ENCODE data around the gene CYFIP1.

The CYFIP1 gene

DNA sequence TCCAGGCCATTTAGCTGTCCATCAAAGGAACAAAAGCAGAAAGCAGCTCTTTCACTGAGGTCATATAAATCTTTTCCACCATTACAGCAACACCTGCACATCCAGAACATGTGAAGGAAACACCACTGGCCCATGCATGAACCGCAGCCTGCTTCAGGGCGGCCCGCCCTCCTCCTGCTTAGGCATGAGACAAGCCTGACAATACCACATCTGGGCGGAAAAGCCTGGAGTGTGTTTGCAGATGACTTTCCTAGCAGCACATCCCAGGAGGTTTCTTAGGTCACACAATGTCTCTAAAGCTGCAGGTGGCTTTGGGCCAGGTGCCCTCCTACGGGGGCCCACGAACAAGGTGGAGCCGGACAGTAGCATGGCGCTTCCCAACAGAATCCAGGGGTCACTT is 19.6 kb downstream of the CYFIP1 start:
- Mint-ChIP-seq H3K27me3 (peaks cover 7 to 14% of the 10 kb centered on the region in 2 donors), H3K9me3 (no peaks in the 10 kb centered on the region), H3K4me1 (peaks cover 15 to 24% of the 10 kb centered on the region in 2 donors), H3K36me3 (no peaks in the 10 kb centered on the region), H3K27ac (no peak overlapping the region), H3K4me3 (no peak overlapping the region)
- DNase-seq (no peak), ATAC-seq (replicated peaks) (no peak)

DNA sequence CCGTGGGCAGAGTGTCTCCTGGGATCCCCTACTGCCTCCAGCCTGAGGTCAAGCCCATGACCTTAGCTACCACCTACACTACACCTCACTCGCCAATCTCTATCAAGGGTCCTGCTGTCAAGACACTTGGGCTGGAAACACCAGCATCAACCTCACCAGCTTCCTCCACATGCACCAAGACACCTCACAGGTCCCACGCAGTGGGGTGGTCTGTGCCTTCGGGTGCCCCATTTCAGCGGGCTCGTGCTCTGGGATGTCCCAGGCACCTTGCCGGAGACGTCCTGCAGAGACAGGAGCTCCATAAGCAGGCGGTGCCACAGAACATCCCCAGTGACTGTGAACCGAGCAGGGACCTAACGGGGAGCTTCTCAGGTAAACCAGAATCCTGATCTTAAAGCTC is 20.0 kb downstream of the CYFIP1 start:
- Mint-ChIP-seq H3K27me3 (peaks cover 7 to 14% of the 10 kb centered on the region in 2 donors), H3K4me1 (peaks cover 15 to 24% of the 10 kb centered on the region in 2 donors)

GRCh38 chr15:22959321-22960101 is 20.7 kb downstream of the CYFIP1 start:
- H3K27ac Mint-ChIP-seq, result no peak overlapping the region
- no peaks in the 10 kb centered on the region for H3K36me3 Mint-ChIP-seq
- H3K4me1 Mint-ChIP-seq, result peaks cover 15 to 24% of the 10 kb centered on the region in 2 donors
- DNase-seq (no peak), ATAC-seq (replicated peaks) (no peak)
- peaks cover 7 to 12% of the 10 kb centered on the region in 2 donors for H3K27me3 Mint-ChIP-seq
- H3K4me3 Mint-ChIP-seq, result no peak overlapping the region
- H3K9me3 Mint-ChIP-seq, result no peaks in the 10 kb centered on the region

More for the DNA sequence above, 20.0 kb downstream of the CYFIP1 start:
- Mint-ChIP-seq H3K36me3 (no peaks in the 10 kb centered on the region), H3K4me3 (no peak overlapping the region), H3K27ac (no peak overlapping the region), H3K9me3 (no peaks in the 10 kb centered on the region)
- DNase-seq (no peak), ATAC-seq (replicated peaks) (no peak)

DNA sequence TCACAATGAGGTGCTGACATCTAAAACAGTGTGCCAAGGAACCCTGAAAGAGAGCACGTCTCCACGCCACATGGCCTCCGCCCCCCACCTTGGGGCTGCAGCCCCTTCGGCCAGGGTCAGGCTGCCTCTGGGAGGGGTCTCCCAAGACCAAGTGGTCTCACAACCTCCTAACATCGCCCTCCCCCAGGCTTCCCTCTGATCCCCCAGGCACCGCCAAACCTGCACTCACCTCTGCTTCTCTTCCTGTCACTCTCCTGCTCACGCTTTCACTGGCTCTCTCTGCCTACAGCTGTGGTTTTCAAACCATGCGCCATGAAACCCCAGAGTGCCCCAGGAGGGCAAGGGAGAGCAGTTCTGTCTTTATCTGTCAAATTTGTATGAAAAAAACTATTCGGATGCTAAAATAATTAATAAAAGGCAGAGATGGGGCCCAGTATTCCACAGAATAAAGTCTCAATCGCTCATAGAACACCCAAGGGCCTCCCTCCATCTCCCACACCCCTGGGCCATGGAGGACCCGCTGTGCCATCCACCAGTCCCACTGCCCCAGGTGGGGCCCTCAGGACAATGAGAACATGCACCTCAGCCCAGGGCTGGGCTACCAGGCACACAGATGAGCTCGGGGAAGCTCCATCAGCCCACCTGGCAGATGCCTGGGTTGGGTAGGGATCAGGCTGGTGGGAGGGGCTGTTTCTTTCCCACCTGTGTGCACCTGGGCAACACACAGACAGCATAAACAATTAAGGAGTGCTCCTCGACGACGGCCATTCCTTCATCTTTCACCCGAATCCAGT is 21.5 kb downstream of the CYFIP1 start:
- Mint-ChIP-seq H3K27me3 (peaks cover 7% of the 10 kb centered on the region in 2 donors), H3K4me3 (no peak overlapping the region), H3K27ac (no peak overlapping the region), H3K9me3 (no peaks in the 10 kb centered on the region), H3K36me3 (no peaks in the 10 kb centered on the region), H3K4me1 (peaks cover 15 to 19% of the 10 kb centered on the region in 2 donors)
- DNase-seq, result no peak
- peak; percentile 57 to 78 for ATAC-seq (replicated peaks)

DNA sequence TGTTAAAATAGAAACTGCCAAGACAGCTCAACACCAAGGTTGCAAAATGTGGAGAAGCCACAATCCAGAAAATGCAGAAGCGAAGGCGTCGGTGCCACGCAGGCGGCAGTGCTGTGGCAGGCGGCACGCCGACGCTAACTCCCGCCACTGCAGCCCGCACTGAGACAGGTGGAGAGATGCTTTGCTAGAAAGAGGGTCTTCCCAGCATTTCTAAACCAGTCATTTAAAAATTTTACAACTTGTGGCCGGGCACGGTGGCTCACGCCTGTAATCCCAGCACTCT is 23.2 kb downstream of the CYFIP1 start:
- Mint-ChIP-seq H3K27me3 (peaks cover 7 to 14% of the 10 kb centered on the region in 2 donors), H3K27ac (no peak overlapping the region), H3K36me3 (no peaks in the 10 kb centered on the region), H3K4me3 (no peak overlapping the region), H3K9me3 (no peaks in the 10 kb centered on the region), H3K4me1 (peaks cover 15 to 19% of the 10 kb centered on the region in 2 donors)
- no peak for DNase-seq
- ATAC-seq (replicated peaks), result no peak

DNA sequence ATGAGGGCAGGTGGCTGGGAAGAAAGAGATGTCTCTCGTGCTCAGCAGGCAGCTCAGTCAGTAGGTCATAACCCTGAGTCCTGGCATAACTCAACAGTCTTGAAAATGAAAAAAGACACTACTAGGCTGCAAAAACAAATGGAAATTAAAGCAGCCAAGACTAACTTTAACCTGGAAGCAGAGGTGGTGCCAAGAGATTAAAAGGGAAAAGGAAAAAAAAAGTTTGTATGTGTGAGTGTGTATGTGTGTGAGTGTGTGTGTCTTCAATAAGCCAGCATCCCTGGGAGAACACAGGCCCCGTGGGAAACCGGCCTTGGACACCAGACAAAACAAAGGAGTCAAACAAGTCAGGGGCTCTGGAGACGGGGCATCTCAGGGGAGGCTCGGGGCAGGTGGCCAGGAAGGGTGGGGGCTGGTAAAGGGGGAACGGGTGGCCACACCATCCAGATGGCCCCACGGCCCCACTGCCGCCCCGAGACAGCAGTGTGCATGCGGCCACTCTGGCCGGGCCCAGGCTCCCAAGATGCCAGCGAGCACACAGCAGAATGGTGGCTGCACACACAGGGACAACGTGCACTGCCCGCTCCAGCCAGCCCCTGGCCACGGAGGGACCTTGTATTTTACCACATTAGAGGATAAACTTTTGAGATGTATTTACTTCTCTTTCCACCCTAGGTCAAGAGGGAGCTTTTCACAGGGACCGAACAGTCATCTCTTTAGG is 23.8 kb downstream of the CYFIP1 start:
- peaks cover 15 to 19% of the 10 kb centered on the region in 2 donors for H3K4me1 Mint-ChIP-seq
- ATAC-seq (replicated peaks) (no peak), DNase-seq (no peak)
- H3K4me3 Mint-ChIP-seq, result no peak overlapping the region
- H3K27ac Mint-ChIP-seq, result no peak overlapping the region
- no peaks in the 10 kb centered on the region for H3K9me3 Mint-ChIP-seq
- H3K36me3 Mint-ChIP-seq, result no peaks in the 10 kb centered on the region
- H3K27me3 Mint-ChIP-seq, result peaks cover 7 to 14% of the 10 kb centered on the region in 2 donors

- DNase-seq, result no peak
- Mint-ChIP-seq H3K27ac (no peak overlapping the region), H3K4me3 (no peak overlapping the region), H3K9me3 (no peaks in the 10 kb centered on the region), H3K4me1 (peaks cover 15 to 19% of the 10 kb centered on the region in 2 donors), H3K27me3 (peaks cover 7 to 15% of the 10 kb centered on the region in 2 donors), H3K36me3 (no peaks in the 10 kb centered on the region)
- ATAC-seq (replicated peaks), result no peak
These were observed 24.5 kb downstream of the CYFIP1 start for GRCh38 chr15:22955544-22956119.

- Mint-ChIP-seq H3K27me3 (peaks cover 7 to 18% of the 10 kb centered on the region in 2 donors), H3K27ac (no peak overlapping the region), H3K9me3 (no peaks in the 10 kb centered on the region), H3K4me1 (peaks cover 17 to 18% of the 10 kb centered on the region in 2 donors), H3K4me3 (no peak overlapping the region), H3K36me3 (no peaks in the 10 kb centered on the region)
- no peak for DNase-seq
- no peak for ATAC-seq (replicated peaks)
These were observed 25.2 kb downstream of the CYFIP1 start for GRCh38 chr15:22954798-22955543.

- H3K4me1 Mint-ChIP-seq, result peaks cover 12 to 13% of the 10 kb centered on the region in 2 donors
These were observed 25.8 kb downstream of the CYFIP1 start for GRCh38 chr15:22954326-22954725.

DNA sequence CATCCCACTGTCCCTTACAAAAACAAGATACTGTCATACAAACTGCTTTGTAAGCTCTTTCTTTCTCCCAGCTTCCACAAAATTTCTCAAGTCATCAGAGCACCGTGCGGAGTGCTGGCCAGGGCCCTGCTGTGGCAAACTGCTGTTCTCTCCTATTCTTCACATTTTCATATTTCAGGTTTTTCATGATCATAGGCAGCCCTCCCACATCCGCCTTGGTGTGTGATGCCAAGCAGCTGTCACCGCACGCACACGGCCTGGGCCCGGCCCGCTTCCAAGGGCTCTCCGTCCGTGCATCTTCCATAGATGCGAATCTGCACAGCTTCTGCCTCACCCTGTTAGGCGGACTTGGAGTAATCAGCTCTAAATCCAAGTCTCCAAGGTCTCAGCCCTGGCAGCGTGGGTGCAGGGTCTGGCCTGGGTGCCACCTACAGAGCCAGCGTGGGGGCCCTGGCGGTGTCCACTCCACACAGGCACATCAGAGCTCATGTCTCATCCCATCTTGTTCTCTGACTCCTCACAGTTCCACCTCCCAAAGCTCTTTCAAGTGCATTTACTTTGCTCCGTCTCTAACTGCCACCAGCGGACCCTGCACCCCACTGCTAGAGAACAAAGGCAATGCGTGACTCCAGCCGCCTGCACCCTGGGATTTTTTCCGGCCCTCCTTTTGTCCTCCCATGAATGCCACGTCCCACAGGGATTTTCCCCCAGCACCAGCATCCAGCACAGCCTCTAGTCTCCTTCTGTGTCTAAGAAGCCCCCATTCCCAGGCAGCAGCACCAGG is 27.2 kb downstream of the CYFIP1 start:
- Mint-ChIP-seq H3K27ac (no peak overlapping the region), H3K9me3 (no peaks in the 10 kb centered on the region), H3K36me3 (no peaks in the 10 kb centered on the region), H3K27me3 (peaks cover 8 to 20% of the 10 kb centered on the region in 2 donors), H3K4me3 (no peak overlapping the region), H3K4me1 (peaks cover 13 to 15% of the 10 kb centered on the region in 2 donors)
- DNase-seq (no peak), ATAC-seq (replicated peaks) (no peak)

More at GRCh38 chr15:22954326-22954725, 25.8 kb downstream of the CYFIP1 start:
- H3K36me3 Mint-ChIP-seq, result no peaks in the 10 kb centered on the region
- ATAC-seq (replicated peaks), result no peak
- H3K27ac Mint-ChIP-seq, result no peak overlapping the region
- H3K4me3 Mint-ChIP-seq, result no peak overlapping the region
- DNase-seq, result no peak
- no peaks in the 10 kb centered on the region for H3K9me3 Mint-ChIP-seq
- H3K27me3 Mint-ChIP-seq, result peaks cover 7 to 15% of the 10 kb centered on the region in 2 donors

GRCh38 chr15:22951381-22952280 is 28.5 kb downstream of the CYFIP1 start:
- Mint-ChIP-seq H3K9me3 (no peaks in the 10 kb centered on the region), H3K4me3 (no peak overlapping the region), H3K27ac (no peak overlapping the region), H3K27me3 (peaks cover 20 to 21% of the 10 kb centered on the region in 2 donors), H3K4me1 (peaks cover 15% of the 10 kb centered on the region in 2 donors), H3K36me3 (no peaks in the 10 kb centered on the region)
- DNase-seq, result no peak
- no peak for ATAC-seq (replicated peaks)

DNA sequence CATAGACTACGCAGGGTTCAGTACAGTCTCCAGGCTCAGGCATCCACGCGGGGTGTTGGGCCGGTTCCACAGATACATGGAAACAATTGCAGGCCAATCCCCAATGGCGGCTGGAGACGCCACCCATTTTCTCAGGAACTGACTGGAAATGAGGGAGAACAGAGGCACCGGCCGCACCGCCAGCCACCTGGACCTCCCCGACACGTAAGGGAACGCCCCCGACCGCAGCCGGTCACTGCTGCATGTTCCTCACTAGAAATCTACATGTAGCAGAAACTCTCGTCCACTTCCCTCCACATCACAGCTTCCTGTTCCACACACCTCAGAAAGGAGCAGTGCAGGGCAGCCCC is 29.2 kb downstream of the CYFIP1 start:
- Mint-ChIP-seq H3K9me3 (no peaks in the 10 kb centered on the region), H3K27ac (no peak overlapping the region), H3K4me3 (no peak overlapping the region), H3K36me3 (no peaks in the 10 kb centered on the region), H3K27me3 (peaks cover 20 to 21% of the 10 kb centered on the region in 2 donors), H3K4me1 (peaks cover 15% of the 10 kb centered on the region in 2 donors)
- DNase-seq (no peak), ATAC-seq (replicated peaks) (no peak)
